ENCODE results near the gene TTLL12. TPM values are rescaled to one million over a fixed set of nuclear protein-coding genes. Genes with fewer than 3 reads are reported as not detected.

The TTLL12 gene
- total RNA-seq, 4 donors from 2014 or later: 31.5 to 39.0 (median 34.4) TPM

DNA sequence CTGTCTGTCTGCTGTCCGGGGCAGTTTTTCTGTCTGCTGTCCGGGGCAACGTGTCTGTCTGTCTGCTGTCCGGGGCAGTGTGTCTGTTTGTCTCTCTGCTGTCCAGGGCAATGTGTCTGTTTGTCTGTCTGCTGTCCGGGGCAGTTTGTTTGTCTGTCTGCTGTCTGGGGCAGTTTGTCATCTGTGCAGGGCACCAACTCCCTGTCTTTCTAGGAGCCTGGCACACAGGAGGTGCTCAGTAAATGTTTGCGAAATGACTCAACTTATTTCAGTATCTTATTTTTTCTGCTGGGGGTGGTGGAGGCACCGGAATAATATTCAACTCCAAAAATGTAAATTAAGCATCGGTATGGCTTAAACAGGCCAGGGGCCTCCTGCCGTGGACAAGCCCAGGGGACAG lies 12.0 kb upstream of the TTLL12 start:
- TF ChIP-seq, protein P1, sequence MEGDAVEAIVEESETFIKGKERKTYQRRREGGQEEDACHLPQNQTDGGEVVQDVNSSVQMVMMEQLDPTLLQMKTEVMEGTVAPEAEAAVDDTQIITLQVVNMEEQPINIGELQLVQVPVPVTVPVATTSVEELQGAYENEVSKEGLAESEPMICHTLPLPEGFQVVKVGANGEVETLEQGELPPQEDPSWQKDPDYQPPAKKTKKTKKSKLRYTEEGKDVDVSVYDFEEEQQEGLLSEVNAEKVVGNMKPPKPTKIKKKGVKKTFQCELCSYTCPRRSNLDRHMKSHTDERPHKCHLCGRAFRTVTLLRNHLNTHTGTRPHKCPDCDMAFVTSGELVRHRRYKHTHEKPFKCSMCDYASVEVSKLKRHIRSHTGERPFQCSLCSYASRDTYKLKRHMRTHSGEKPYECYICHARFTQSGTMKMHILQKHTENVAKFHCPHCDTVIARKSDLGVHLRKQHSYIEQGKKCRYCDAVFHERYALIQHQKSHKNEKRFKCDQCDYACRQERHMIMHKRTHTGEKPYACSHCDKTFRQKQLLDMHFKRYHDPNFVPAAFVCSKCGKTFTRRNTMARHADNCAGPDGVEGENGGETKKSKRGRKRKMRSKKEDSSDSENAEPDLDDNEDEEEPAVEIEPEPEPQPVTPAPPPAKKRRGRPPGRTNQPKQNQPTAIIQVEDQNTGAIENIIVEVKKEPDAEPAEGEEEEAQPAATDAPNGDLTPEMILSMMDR (IDR thresholded peaks at IDR 0.05): no peak

DNA sequence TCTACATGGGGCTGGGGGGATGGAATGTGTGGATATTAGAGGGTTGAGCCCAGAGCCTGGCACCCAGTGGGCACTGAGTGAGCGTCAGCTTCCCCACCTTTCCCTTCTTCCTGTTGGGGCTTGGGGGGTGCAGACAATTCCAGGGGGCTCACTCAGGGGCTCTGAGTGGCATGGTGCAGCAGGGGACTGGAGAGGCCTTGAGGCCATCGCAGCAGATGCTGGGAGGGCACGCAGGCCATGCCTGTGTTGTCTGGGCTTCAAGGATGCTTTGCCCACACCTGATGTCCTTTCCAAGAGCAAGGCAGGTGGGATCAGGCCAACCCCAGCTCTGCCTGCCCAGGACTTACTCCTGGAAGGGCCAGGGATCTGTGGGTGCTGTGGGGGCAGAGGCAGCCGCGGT lies 11.2 kb upstream of the TTLL12 start:
- TF ChIP-seq, protein P1 (IDR thresholded peaks at IDR 0.05): no peak
- DNase-seq (ENCODE audit: low spot score) (no peak), ATAC-seq (ENCODE audit: low FRiP score) (no peak)

More for the DNA sequence above, 12.0 kb upstream of the TTLL12 start:
- DNase-seq (ENCODE audit: low spot score): no peak
- no peak for ATAC-seq (ENCODE audit: low FRiP score)

DNA sequence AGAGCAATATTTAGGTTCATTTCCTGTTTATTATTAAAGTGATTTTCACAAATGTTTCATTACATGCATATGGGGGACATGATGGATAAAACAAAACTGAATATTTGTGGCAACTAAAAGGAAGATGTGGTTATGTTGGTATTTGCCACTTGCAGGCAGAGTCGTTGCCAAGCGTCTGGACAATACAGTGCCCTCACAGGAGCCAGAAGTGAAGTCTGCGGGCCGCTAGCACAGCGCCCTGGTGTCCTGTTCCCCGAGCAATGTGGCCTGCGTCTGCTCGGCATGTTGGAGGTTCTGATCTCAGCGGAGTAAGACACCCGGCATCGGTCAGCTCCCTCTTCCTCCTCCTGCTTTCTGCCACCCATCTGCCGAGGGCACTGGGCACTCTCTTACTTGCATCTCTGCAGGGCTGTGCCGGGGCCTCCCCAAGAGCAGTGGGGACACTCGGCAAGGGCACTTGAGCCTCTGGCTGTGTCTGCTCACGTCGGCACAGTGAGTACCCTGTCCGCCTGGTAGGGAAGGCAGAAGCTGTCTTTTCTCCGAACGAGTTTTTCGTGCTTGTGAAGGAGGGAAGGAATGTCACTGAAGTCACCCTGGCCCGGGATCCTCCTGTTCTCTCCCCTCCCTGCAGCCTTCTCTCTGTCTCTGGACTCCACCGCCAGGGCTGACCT lies 10.5 kb upstream of the TTLL12 start:
- no peak for DNase-seq (ENCODE audit: low spot score)
- TF ChIP-seq, protein P1 (IDR thresholded peaks at IDR 0.05): no peak

DNA sequence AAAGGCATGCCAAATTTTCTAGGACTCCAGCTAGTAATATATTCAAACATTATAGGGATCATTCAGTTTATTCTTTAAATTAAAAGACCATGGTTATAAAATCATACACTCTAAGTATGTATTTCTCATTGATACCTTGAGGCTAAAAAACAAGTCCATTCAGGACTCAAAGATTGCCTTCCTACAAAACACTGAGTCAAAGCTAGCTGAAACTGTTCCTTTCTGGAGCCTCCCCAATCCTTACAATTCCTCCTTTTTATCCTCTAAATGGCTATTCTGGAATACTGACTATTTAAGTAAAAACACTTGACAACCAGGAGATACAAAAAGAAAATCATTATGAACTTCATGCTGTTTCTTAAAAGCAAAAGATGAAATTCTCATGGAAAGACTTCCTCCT lies 4.9 kb upstream of the TTLL12 start:
- no peak for DNase-seq (ENCODE audit: low spot score)
- TF ChIP-seq, protein P1 (IDR thresholded peaks at IDR 0.05): no peak
- no peak for ATAC-seq (ENCODE audit: low FRiP score)

More for the DNA sequence above, 10.5 kb upstream of the TTLL12 start:
- ATAC-seq (ENCODE audit: low FRiP score): no peak

DNA sequence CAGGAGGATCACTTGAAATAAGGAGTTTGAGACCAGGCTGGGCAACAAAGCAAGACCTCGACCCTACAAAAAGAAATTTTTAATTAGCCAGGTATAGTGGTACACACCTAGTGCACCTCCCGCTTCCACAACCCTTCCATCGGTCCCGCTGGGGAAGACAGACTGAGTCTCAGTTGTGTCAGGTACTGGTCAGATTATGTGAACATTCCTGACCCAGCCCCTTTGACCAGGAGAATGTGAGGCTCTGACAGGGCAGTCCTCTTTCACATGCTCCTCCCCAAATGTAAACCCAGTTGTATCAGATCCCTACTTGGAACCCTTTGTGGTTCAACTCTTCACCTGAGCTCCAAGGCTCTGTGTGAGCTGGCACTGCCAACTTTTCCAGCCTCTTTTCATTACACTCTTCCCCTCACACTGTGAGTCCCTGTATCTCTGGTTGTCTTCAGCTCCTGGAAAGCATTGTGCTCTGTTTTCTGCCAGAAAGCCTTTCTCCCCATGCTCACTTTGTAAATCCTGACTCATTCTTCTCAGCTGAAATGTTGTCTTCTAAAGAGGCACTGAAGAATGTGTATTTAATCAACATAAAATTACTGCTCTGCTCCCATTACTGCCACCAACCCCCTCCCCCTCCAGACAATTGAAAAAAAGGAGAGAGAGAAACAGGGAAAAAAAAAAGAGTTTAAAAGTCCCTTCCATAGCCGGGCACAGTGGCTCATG lies 2.1 kb upstream of the TTLL12 start:
- TF ChIP-seq, protein P1 (IDR thresholded peaks at IDR 0.05): no peak
- ATAC-seq (ENCODE audit: low FRiP score) (no peak), DNase-seq (ENCODE audit: low spot score) (no peak)

DNA sequence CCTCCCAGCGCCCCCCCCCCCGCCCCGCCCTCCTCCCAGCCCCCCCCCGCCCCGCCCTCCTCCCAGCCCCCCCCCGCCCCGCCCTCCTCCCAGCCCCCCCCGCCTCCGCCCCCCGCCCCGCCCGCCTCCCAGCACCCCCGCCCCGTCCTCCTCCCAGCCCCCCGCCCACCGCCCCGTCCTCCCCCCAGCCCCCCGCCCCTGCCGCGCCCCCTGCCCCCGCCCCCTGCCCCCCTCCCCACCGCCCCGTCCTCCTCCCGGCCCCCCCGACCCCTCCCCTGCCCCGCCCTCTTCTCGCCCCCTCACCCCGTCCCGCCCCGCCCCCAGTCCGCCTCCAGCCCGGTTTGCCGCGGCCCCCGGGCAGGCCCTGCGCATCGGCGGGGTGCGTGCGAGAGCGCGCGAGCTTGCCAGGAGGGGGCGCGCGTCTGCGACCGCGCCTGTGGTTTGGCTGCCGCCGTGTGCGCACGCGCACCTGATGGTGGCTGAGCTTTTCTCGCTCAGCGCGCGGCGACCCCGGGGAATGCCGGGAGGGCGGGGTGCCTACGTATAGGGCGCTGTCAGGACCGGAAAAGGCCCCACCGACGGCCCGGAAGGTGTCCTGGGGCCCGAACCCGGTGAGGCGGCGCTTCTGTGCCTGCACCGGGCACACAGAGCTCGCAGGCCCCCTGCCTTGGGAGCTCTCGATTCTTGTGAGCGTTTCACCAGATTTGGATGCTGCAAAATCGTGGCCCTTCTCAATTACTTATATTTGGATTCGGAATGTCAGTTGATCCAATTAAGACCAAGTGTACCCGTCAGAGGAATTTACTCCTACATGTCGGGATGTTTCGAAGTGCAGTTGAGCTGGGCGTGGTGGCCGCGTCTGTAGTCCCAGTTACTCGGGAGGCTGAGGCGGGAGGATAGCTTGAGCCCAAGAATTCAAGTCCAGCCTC lies 501 bp upstream of the TTLL12 start:
- peak; percentile 81 for DNase-seq (ENCODE audit: low spot score)
- TF ChIP-seq, protein P1 (IDR thresholded peaks at IDR 0.05): peak in 1 of 3 donors; percentile 26
- peak; percentile 91 for ATAC-seq (ENCODE audit: low FRiP score)

Data from omental fat pad (tissue), 4 donors.